Measurements from ENCODE around the gene TMEM11.
"Not testable (repeated sequence)": the region's sequence is repeated elsewhere in the genome, so short reads cannot be mapped to it uniquely, and the experiment has no call there.

Gene TMEM11

DNA sequence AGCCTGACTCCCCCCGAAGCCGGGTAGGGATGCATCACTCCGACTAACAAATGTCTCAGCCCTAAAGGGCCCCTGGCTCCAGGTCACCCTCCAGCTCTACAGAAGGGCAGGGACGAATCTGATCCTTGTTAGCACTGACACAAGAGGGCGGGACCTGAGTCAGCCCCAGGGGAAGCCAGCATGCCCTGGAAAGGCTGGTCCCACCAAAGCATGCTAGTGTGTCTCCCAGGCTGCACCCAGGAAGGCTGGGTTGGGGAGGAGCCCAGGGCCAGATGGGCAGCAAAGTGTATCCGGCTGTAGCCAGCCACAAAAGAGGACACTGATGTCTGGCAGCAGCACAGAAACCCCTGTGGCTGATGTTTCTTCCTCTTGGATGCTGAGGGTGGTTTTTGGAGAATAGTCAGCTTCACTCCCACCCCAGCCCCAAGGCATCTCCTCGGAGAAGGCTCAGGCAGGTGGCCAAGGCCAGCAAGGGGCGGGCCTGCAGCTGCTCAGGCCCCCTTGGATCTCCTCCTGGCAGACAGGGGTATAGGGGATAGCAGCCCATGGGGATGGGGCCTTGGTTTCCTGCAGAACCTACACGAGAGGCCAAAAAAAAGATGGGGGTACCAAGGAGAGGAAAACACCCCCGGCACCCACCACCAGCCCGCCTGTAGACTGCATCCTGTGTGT lies 28.2 kb upstream of the TMEM11 start:
- no peak for DNase-seq

- no peak for DNase-seq
Observed at GRCh38 chr17:21241564-21241963, 27.6 kb upstream of the TMEM11 start.

DNA sequence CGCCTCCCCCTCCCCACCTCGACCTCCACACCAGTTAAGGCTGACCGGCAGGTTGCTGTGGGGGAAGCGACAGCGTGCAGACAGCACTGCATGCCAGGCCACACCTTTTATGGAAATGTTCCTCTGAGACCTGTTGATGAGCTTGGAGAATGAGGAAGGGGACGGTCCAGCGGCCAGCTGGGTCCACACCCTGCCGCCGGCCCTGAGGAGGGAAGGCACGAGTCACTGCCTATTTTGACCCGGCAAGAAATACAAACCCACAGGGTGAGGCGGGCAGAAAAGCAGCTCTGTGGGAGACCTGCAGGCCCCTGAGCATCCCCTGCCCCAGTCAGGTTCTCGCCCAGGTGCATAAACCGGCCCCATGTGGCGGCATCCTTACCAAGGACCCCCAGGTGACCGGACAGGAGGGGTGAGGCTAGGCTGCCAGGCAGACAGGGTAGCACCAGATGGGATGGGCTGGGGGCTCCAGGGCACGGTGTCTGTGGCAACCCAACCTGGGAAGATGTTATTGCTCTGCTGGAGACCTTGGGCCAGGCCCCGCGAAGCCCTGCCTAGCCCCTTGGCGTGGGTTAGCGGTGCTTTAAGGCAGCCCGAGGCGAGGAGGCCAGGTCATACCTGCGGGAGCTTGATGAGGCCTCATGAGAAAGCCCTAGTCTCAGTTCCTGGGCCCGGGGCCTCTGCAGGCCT lies 26.6 kb upstream of the TMEM11 start:
- DNase-seq, result no peak

DNA sequence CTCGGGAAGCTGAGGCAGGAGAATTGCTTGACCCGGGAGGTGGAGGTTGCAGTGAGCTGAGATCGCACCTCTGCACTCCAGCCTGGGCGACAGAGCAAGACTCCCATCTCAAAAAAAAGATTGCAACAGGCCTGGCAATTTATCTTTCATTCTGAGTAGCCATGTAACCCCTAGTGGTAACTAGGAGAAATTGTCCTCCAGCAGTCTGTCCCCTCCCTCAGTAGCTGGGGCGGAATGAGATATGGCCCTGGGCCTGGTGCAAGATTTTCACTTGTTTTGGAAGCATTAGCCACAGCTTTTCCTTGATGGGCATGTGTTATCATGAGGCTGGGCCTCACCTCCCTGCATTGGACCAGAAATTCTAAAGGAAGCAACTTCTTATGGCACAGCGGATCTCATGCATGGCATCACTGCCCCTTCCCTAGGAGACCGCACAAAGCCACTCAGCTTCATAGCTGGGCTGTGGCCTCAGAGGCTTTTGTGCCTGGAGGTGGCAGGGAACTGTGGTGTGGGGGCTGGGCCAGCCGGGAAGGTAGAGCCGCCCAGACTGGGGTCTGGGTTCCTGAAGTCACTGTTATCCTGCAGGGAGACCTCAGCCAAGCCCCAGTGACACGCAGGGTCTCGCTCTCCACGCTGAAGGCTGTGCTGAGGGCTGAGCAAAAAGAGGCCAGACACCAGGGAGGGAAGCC lies 25.9 kb upstream of the TMEM11 start:
- no peak for DNase-seq

- no peak for DNase-seq
Observed at GRCh38 chr17:21235921-21236320, 22.0 kb upstream of the TMEM11 start.

GRCh38 chr17:21233581-21234347 lies 19.8 kb upstream of the TMEM11 start:
- DNase-seq, result no peak

DNA sequence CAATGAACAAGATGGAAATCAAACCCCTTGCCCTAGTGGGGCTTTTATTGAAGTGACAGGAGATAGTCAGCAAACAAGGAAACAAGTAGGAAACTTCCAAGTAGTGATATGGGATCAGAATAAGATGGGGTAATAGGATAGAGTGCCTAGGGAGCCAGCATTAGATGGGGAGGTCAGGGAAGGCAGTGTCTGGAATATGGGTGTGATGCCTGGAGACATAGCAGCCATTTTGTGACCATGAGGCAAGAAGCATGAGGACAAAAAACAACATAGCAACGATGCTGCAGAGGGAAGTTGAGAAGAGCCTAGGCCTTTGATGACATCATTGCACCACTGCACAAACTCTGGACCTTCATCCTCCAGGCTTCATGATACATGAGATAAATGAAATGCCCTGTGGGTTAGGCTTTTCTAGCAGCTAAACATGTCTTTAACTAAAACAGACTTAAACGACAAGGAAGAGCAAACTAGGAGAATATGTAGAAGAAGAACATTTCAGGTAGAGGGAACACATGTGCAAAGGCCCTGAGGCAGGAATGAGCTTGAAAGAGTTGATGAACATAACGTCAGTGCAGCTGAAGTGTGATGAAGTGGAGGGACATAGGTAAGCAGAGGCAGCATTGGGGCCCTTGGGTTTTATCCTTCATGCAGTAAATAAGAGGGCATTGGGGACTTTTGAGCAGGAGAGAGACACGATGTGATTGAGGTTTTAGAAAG lies 18.2 kb upstream of the TMEM11 start:
- DNase-seq, result no peak

- no peak for DNase-seq
Observed at GRCh38 chr17:21231533-21231932, 17.6 kb upstream of the TMEM11 start.

GRCh38 chr17:21228845-21229244 lies 14.9 kb upstream of the TMEM11 start:
- DNase-seq, result no peak

- no peak for DNase-seq
Observed at GRCh38 chr17:21228111-21228510, 14.2 kb upstream of the TMEM11 start.

DNA sequence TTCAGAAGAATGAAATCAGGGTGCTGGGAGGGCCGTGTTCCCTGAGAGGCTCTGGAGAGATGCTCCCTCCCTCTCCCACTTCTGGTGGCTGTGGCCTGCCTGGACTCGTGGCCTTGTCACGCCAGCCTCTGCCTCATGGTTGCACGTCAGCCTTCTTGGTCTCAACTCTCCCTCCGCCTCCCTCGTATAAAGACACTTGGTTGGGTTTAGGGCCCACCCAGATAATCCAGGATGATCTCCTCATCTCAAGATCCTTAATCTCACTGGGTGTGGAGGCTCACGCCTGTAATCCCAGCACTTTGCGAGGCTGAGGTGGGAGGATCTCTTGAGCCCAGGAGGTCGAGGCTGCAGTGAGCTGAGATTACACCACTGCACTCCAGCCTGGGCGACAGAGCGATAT lies 13.3 kb upstream of the TMEM11 start:
- not testable (repeated sequence) for DNase-seq

DNA sequence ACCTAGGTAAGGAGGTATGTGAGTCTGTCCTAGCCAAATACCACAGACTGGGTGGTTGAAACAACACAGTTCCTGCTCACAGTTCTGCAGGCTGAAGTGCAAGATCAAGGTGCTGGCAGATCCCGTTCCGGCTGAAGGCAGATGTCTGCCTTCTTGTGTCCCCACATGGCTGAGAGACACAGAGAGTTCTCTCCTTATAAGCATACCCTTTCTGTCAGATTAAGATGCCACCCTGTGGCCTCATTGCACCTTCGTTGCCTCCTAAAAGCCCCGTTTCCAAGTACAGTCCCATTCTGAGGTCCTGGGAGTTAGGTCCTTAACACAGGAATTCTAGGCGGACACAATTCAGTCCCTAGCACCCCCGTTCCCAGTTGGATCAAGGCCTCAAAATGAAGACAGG lies 9.1 kb upstream of the TMEM11 start:
- DNase-seq, result no peak

GRCh38 chr17:21218831-21219380 lies 4.9 kb upstream of the TMEM11 start:
- DNase-seq, result no peak

- no peak for DNase-seq
Observed at GRCh38 chr17:21218101-21218500, 4.1 kb upstream of the TMEM11 start.

DNA sequence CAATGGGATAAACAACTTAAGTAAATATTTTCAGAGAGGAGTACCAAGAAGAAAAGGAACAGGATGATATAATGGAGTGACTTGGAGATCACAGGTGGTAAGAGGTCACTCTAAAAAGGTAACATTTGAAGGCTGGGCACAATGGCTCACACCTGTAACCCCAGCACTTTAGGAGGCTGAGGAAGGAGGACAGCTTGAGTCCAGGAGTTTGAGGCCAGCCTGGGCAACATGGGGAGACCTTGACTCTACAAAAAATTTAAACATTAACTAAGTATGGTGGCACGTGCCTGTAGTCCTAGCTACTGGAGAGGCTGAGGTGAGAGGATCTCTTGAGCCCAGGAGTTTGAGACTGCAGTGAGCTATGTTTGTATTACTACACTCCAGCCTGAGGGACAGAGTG lies 3.4 kb upstream of the TMEM11 start:
- DNase-seq, result no peak

DNA sequence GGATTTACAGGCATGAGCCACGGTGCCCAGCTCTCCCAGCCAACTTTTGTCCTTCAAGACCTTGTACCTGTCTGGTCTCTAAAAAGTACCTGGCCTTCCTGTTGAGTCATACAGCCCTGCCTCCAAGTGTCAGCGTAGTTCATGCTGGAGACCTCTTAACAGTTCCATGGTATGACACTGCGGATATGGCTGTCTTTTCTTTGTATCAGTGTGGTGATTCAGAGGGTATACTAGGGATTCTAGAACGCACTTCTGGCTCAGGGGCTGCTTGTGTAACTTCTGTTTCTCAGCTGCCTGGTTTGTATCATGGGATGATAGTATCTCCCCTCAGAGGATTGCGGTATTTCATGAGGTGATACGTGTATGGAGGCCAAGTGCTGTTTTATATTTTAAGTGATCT lies 2.0 kb upstream of the TMEM11 start:
- DNase-seq, result no peak

DNA sequence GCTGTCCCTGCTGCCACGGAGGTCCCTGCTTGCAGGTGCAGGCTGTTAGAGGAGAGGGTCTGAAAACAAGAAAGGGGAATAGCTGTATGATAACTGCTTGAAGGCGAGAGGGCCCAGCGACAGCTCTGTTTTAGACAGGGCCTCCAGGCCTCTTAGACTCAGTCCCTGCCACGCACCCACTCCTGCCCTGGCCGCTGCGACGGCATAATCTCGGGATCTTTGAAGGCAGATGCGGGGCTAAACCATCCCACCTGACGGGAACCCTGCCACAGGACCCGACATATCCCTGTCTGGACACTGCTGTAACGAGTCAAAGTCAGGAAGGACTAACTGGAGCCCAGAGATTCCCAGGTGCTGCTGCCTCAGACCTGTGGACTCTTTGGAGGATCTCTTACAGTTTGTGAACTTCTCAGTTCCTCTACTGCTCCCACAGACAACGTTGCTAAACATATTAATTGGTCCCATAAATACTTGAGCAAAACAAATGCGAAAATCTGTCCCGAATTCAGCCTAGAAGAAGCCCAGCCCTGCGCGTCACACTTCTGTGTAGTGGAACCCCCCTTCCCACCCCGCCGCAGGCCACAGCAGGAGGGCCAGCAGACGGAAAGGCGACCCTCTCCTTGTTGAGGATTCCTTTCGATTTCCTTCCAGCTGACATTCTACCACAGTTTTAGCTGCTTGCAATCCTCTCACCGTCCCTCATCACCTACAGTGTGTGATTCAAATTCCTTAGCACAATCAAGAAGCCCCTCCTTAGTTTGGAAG lies 998 bp upstream of the TMEM11 start:
- DNase-seq, result no peak

- DNase-seq, result no peak
Observed at GRCh38 chr17:21213638-21214014, 335 bp downstream of the TMEM11 start.

GRCh38 chr17:21212826-21213637 lies 929 bp downstream of the TMEM11 start:
- DNase-seq, result no peak

DNA sequence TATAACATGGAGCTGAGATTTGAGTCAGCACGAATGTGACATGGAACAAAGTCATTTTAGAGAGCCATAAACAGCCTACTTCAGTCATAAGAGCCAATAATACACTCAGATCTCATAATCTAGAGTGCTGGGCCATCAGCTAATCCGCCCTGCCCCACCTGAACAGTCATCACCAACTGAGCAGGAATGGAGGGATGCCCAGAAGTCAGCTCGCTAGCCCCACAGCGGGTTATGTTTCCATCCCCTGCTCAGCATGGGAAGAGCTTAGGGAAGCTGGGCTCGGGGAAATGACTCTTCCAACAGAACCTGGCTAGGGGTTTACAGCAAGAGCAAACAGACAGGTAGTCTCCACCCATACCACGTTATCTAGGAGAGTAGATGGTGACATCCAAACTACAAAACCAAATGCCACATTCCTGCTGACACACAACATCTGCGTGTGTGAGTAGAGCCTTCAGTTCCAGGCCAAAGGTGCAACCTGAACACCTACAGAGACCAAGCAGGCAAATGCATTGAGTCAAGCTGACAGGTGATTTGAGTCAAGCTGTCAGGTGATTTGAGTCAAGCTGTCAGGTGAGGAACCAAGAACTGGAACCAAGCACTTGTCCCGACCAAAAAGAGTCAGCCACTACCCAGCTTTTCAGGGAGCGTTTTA lies 2.0 kb downstream of the TMEM11 start:
- DNase-seq, result no peak
